HTR-8/SVneo (cell line): ENCODE data around the gene EPS8.
A peak's percentile ranks its signal among the peaks of the same experiment; 100 is the strongest.
"Not testable (repeated sequence)": the region's sequence is repeated elsewhere in the genome, so short reads cannot be mapped to it uniquely, and the experiment has no call there.

Experiments
- DNase-seq: peaks from one replicate; pipeline ENCODE4 v3.0.0; 2011; ENCODE audit warnings: low spot score, mixed read lengths; ENCODE audit not compliant: insufficient read length
- FAIRE-seq: peaks from 2 replicates; lab custom pipeline; 2011; peaks lifted over from hg19 to GRCh38; lab: Jason Lieb, UNC

The EPS8 gene

DNA sequence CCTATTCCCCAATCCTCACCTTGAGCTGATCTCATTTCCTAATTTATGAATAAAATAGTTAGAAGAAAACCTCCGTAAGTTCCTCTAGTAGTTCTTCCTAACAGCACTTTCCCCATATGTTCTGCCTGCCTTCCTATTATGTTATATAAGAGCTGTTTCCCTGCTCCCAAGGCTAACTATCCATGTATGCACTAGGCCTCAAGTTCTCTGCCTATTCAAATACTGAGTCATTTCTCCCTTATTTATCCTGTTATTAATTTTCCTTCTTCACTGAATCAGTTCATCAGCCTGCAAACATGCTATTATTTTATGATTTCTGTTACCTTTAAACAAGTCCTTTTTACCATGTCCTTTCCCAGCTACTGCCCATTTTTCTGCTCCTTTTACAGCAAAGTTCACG lies 164.1 kb downstream of the EPS8 start:
- DNase-seq (no peak), FAIRE-seq (no peak)

DNA sequence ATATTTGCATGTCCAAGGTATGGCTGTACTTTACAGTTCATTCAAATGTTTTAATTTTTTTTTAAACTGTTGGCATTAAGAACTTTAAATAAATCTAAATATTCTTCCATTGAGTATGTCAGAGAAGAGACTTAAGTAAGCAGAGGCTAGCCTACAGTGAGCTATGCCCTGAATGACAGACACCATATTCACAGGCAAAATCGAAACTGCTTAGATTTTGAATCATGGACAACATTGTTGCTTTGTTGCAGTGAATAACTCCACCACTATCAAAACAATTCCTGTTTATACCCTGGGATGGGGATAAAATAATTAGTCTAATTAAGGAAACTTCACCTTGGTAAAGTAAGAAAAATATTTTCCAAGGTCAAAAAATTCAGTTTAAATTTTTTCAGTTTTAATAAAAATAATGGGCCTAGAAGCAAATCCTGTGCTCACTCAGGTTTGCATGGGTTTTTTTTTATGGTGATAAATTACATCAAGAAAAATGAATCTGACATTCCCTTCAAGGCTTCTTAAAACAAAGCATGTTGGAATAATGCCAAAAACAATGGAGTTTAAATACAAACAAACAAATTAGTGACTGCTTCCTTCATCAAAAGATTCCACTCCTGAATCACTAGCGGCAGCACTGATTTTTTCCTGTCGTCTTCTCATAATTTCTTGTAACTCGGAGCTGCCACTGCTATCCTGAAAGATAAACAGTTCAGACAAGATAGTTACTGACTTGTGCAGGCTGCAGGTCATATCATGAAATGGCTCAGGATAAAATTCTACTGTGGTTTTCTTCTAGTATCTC lies 168.2 kb downstream of the EPS8 start:
- FAIRE-seq (no peak), DNase-seq (no peak)

GRCh38 chr12:15616495-15616894 lies 172.7 kb downstream of the EPS8 start:
- not testable (repeated sequence) for FAIRE-seq

GRCh38 chr12:15613981-15614380 lies 175.2 kb downstream of the EPS8 start:
- no peak for FAIRE-seq
- no peak for DNase-seq

More at GRCh38 chr12:15616495-15616894, 172.7 kb downstream of the EPS8 start:
- DNase-seq: not testable (repeated sequence)

DNA sequence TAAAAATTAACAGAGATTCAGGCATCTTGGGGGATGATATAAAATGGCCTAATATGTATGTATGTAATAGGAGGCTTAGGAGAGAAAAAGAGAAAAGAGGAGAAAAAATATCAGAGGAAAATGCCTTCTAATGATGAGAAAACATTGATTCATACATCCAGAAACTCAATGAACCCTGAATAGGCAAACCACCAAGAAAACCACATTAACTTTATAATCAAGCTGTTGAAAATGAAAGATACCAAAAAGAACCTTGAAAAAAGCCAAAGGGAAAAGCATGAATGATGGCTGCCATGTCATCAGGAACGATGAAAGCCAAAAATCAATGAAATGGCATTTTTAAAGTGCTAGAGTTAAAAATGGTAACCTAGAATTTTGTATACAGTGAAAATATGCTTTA lies 180.2 kb downstream of the EPS8 start:
- FAIRE-seq (no peak), DNase-seq (no peak)

DNA sequence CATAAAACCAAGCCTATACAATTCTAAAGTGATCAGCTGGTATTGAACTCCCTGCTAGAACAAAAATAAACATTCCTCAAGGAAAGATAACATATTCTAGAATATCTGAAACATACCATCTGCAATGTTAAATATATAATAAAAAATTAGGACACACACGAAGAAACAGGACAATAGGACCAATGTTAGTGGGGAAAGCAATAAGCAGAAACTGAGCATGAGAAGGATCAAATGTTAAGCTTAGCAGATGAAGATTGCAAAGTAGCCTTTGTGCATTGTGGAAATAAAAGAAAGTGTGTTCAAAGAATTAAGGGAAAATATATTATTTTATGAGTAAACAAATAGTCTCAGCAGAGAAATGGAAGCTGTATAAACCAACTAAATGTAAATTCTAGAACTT lies 180.8 kb downstream of the EPS8 start:
- DNase-seq (no peak), FAIRE-seq (no peak)

DNA sequence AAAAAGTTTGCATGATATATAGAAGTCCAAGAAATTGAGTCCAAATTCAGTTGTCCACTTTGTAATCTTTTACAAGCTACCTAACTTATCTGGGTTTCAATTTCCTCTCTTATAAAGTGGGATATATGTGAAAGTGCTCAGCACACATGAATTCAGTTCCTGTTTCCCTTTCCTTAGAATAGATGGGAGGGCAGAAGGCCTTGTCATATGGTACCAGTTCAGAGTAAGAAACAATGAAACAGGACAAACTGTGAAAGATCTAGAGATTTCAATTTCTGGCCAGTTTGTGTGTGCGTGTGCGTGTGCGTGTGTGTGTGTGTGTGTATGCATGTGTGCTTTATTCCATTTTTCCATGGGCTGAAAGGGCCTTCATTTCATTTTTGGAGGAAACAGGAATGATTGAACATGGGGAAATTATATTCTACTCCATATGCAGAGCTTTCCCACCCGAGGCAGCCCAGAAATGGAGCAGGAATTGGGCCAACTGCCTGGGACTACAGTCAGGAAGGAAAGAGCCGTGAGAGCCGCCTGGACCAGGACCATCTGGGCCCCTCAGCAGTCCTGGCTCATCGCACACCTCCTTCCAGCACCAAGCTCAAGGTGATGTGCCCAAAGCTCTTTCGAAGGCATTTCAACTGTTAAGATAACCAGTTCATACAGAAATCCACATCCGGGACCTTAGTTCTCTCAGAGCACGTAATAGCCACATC lies 183.2 kb downstream of the EPS8 start:
- no peak for FAIRE-seq

DNA sequence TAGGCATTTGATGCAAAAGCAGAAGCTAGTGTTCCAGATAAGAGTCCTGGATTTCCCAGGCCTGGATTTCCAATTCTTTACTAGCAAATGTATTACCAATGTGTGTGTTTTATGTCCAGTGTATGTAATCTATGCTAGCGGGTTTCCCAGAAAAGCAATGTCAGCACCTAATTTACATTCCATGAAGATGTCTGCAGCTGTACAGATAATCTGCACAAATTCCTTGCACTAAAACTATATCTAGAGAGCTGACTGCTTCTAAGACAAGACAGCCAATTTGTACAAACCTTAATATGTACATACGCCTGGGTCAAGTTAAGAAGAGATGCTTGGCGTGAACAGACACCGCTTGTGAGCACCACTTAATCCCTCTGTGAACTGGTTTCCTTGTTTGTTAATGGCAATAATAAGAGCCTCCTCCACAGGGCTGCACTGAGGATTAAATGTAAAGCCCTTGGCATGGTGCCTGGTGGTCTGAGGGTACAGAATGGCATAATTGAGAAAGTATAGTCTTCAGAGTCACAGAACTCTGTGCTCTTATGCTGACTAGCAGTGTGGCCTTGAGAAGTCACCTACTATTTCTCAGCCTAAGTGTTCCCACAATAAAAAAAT lies 185.6 kb downstream of the EPS8 start:
- DNase-seq (no peak), FAIRE-seq (no peak)

More for the DNA sequence above, 183.2 kb downstream of the EPS8 start:
- no peak for DNase-seq

DNA sequence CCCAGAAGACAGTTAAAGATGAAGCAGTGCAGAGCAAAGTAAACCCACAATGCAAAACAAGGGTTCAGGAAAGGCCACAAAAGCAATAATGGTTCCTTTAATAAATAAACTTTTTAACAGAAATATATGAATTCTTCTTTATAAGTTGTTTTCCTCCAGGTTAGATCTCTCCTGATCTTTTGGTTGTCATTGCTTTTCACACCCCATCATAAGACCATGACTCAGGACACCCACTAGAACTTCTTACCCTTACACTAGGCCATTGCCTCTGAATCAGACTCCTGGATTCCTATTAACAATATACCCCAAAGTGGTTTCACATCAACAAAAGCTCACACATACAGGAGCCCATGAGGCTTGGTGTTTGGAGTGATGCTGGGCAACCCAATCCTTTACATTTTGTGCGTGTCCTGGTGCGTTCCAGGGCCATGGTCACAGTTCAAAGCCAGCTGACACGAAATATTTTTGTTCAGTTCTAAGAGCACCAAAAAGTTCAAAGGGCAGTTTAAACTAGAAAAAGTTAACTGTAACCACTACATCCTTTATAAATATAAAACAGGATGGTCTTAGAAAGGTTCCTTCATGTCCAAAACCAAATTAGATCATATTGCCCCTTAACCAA lies 187.0 kb downstream of the EPS8 start:
- DNase-seq: no peak
- FAIRE-seq: no peak

- FAIRE-seq (no peak), DNase-seq (no peak)
Measured at GRCh38 chr12:15601210-15601800, 187.9 kb downstream of the EPS8 start.

DNA sequence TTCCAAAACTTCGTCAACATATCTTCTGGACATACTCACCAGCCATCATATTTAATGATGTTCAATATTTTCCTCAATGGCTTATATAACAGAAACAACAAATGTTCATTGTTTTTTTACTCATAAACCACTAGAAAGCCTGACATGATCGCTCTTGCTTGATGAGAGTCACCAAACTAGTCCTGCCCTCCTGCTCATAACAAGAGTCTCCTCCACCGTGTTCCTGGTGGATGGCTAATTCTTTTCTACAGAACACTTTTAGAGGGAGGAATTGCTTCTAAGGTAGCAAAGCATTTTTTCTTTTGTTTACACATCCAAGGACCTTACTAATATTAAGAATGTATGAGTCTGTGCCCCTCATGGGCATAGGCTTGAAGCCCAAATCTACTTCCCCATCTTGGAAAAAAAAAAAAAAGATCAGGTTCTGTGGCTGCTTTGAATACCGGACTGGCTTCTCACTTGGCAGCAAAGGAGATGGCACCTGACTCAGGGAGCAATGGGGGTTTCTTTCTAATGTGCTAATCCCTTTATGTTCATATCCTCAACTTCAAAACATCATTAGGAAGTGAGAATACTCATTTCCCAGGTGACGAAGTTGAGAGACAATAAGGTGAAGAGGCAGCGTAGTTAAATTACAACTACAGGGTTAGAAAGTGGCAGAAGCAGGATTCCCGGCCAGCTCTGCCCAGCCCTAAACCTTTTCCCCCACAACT lies 188.8 kb downstream of the EPS8 start:
- FAIRE-seq (no peak), DNase-seq (no peak)

GRCh38 chr12:15599266-15600037 lies 189.7 kb downstream of the EPS8 start:
- DNase-seq: no peak
- no peak for FAIRE-seq

DNA sequence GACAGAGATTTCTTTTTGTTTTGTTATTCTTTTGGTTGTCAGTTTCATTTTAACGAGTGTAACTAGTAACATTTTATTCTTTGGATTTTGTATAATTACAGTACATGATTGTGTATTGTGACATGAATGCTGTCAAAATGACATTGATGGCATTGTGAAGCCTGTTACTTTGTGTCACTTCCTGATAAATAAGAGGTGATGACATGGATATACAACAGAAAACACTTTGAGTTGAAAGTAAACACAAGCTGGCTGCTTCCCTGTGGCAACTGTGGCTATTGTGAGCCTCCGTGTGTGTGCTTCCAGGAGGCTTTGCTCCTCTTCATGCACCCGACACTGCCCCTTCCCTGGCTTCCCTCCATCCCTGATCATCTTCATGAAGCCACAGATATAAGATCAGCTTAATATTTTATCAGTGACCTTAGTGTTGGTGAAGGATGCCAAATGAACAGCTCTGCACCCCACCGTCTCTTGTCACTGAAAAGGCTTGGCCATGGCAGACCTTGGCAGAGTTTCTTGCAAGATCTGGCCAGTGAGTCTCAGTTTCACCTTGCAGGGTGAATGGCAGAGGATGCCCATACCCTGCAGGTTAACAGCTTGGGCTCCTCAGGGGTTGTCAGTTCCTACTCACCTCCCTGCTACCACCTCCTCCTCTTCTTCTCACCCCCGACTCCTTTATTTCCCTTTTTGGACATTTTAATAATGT lies 191.9 kb downstream of the EPS8 start:
- FAIRE-seq: no peak
- no peak for DNase-seq

DNA sequence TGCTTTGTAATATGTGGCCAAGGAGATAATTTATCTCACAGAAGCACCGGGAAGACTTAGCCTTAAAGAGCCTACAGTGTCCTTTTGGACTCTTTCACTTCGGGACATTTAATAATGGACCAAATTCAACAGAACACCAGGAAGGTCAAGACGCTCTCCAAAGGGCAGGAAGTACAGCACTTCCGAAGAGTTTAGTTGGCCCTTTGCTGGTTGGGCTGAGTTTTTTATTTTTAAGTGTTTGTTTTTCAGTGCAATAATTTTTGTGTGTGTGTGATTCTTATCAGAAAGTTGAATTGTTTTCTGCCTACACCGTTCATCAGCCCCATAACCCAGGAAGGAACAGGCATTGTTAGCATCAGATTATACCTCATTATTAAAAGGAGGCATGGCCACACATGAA lies 193.0 kb downstream of the EPS8 start:
- FAIRE-seq: no peak
- no peak for DNase-seq

GRCh38 chr12:15592934-15593333 lies 196.3 kb downstream of the EPS8 start:
- DNase-seq (no peak), FAIRE-seq (no peak)

DNA sequence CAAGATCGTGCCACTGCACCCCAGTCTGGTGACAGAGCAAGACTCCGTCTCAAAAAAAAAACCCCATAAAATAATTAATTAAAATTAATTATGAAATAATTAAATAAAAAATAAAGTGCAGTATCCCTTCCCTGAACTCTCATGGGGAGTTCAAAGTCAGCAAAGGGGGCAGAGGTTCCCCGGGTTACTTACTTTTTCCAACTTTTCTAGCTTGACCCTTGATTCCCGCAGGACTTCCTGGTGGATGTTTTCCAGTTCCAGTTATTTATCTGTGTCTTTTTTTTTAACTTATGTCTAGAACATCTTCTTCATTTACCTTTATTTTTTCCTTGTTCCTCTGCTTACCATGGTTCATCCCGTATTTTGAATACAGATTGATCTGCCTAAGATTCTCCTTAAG lies 197.4 kb downstream of the EPS8 start:
- DNase-seq: no peak
- no peak for FAIRE-seq

DNA sequence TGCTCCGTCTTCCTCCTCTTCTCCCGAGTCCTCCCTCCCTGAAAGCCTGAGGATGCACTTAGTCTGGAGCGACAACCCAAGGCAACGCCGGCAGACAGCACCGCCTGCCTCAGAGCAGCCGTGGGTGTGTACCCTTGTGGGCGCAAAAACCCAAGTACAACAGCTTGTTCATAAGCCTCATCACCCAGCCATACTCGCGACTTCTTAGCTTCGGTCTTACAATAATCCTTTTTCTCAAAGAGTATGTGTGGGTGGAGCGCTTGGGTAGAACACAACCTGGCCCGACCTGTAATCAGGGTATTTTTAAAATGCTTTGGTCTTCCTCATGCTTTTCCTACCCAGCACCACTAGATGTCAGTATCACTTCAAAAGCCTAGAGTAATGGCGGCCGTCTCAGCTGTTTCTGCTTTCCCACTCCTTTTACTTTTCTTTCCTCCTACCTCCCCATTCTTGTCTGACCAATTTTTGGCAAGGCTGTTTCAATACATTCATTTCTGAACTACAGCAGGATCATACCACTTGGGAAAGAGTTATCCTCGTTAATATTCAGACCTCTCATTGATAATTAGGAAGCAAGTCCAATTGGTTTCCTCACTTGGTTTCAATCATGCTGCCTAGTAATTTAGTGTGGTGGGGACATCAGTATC lies 198.9 kb downstream of the EPS8 start:
- no peak for FAIRE-seq
- DNase-seq: peak; percentile 45
